Astrocyte of the cerebellum (primary cell): Measurements from ENCODE around the gene YPEL3.

Source experiments
- DNase-seq: peaks from one replicate; pipeline ENCODE4 v3.0.0-alpha.2; 2011; ENCODE audit warnings: low read depth
- H3K4me3 ChIP-seq: 2 replicates; pipeline ENCODE4 v1.5.1; 2011; ENCODE audit warnings: mild to moderate bottlenecking, low read depth, low read length, moderate library complexity
- CTCF ChIP-seq: IDR thresholded peaks from 2 replicates; pipeline ENCODE4 v1.5.1; 2012; ENCODE audit warnings: low read length, low read depth, moderate library complexity, mild to moderate bottlenecking; ENCODE audit errors: missing control alignments
- in situ Hi-C: cut with HindIII; loops from 2 replicates; pipeline ENCODE4 v1.10.0; 2017; ENCODE audit warnings: low sequenced_read_pairs

YPEL3 gene

DNA sequence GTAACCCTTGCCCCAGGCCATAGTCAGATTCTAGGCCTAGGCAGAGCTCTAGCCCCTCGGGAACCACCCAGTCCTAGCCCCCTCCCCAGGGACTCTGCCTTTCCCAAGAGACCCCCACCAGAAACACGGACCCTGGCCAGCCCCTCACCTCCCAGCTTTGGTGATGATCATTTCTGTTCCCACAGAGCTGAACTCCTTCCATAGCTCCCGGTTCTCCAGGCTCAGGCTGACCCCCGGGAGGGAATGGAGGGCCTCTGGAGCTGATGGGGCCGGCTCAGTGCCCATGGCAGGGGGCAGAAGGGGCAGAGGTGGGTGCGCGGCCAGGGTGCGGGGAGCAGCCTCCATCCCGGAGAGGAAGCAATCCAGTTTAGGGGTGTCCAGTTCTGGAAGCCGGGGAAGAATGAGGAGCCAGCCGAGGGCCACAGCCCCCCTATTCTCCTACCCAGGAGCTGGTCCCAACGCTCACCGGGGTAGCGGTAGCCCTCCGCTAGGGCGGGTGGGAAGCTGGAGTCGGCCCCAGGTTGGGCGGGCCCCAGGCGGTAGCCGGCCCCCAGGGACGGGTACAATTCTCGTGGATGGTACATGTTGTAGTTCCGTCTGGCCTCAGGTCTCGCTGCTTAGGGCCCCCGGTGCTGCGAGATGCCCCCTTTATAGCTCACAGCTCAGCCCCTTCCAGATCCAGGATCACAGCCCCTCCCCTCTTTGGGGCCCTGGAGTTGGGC is 5.2 kb downstream of the YPEL3 start:
- H3K4me3 ChIP-seq, result no peak overlapping the region
- TF ChIP-seq CTCF, result no peak

GRCh38 chr16:30088832-30089624 is 7.0 kb downstream of the YPEL3 start:
- DNase-seq, result no peak
- TF ChIP-seq CTCF, result no peak
- H3K4me3 ChIP-seq, result no peak overlapping the region
- in situ Hi-C loops, result no loop called here

More for the DNA sequence above, 5.2 kb downstream of the YPEL3 start:
- DNase-seq, result no peak
- in situ Hi-C loops, result no loop called here

- no peak for DNase-seq
- in situ Hi-C loops, result no loop called here
- TF ChIP-seq CTCF, result no peak
- no peak overlapping the region for H3K4me3 ChIP-seq
Observed at GRCh38 chr16:30088237-30088831, 7.7 kb downstream of the YPEL3 start.

DNA sequence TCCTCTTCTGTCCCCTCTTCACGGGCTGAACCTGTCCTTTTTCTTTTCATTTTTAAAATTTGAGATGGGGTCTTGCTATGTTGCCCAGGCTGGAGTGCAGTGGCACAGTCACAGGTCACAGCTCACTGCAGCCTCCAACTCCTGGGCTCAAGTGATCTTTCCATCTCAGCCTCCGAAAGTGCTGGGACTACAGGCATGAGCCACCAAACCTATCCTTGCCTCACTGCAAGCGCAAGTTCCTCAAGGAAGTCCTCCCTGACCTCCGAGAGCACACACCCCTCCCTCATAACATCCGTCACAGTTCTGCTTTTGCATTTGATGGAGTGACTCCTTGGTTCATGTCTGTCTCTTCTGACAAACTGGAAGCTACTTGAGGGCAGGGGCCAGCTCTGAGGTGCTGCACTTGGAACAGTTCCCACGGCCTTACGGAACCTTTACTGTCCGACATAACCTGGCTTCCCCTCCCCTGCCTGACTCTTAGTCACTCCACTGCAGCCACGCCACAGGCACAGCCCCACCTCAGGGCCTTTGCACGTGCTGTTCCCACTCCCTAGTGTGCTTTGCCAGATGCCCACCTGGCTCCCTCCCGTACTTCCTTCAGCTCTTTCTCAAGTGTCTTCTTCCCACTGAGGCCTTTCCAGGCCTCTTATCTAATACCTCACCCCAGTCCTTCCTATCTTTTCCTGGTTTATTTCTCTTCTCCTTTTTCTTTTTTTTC is 8.7 kb downstream of the YPEL3 start:
- in situ Hi-C loops, result no loop called here
- no peak for TF ChIP-seq CTCF
- no peak overlapping the region for H3K4me3 ChIP-seq
- no peak for DNase-seq

- H3K4me3 ChIP-seq, result no peak overlapping the region
- DNase-seq, result no peak
- in situ Hi-C loops, result no loop called here
- no peak for TF ChIP-seq CTCF
Observed at GRCh38 chr16:30086291-30087140, 9.5 kb downstream of the YPEL3 start.
